AG20443 (cell line): ENCODE measurements around the gene NFKBIZ.

ENCODE experiments used
- DNase-seq: peaks from one replicate; pipeline ENCODE4 v3.0.0; 2012; ENCODE audit warnings: low spot score, mixed read lengths

The NFKBIZ gene

GRCh38 chr3:101848754-101849713 lies at the start of gene NFKBIZ:
Gene NFKBIZ (plus strand): TSS chr3:101849514. CDS start chr3:101849629, 115 bp downstream.
- peak; percentile 99 for DNase-seq

GRCh38 chr3:101801174-101801573 lies 48.1 kb upstream of the NFKBIZ start:
- no peak for DNase-seq

GRCh38 chr3:101802179-101802578 lies 47.1 kb upstream of the NFKBIZ start:
- DNase-seq, result no peak

GRCh38 chr3:101803173-101803782 lies 46.0 kb upstream of the NFKBIZ start:
- peak; percentile 66 for DNase-seq

- DNase-seq, result no peak
Observed at GRCh38 chr3:101803939-101804338, 45.4 kb upstream of the NFKBIZ start.

GRCh38 chr3:101806491-101806890 lies 42.8 kb upstream of the NFKBIZ start:
- DNase-seq, result no peak

GRCh38 chr3:101807888-101808287 lies 41.4 kb upstream of the NFKBIZ start:
- no peak for DNase-seq

- DNase-seq, result peak; percentile 43
Observed at GRCh38 chr3:101809178-101810021, 39.9 kb upstream of the NFKBIZ start.

- no peak for DNase-seq
Observed at GRCh38 chr3:101810022-101810418, 39.3 kb upstream of the NFKBIZ start.

- DNase-seq, result no peak
Observed at GRCh38 chr3:101811875-101812274, 37.4 kb upstream of the NFKBIZ start.

GRCh38 chr3:101812895-101813294 lies 36.4 kb upstream of the NFKBIZ start:
- DNase-seq, result no peak

GRCh38 chr3:101813817-101814440 lies 35.4 kb upstream of the NFKBIZ start:
- peak; percentile 35 for DNase-seq

- DNase-seq, result no peak
Observed at GRCh38 chr3:101814835-101815234, 34.5 kb upstream of the NFKBIZ start.

GRCh38 chr3:101816215-101817149 lies 32.8 kb upstream of the NFKBIZ start:
- no peak for DNase-seq

- no peak for DNase-seq
Observed at GRCh38 chr3:101817992-101818391, 31.3 kb upstream of the NFKBIZ start.

- DNase-seq, result no peak
Observed at GRCh38 chr3:101819649-101820206, 29.6 kb upstream of the NFKBIZ start.

- no peak for DNase-seq
Observed at GRCh38 chr3:101821503-101821902, 27.8 kb upstream of the NFKBIZ start.

- DNase-seq, result no peak
Observed at GRCh38 chr3:101823525-101823924, 25.8 kb upstream of the NFKBIZ start.

GRCh38 chr3:101824702-101825101 lies 24.6 kb upstream of the NFKBIZ start:
- DNase-seq, result peak; percentile 21

- DNase-seq, result no peak
Observed at GRCh38 chr3:101825904-101826445, 23.3 kb upstream of the NFKBIZ start.
